Inflammatory macrophage treated with lipopolysaccharide for 1 hour (primary cell): ENCODE data around the gene STS.

ENCODE experiments used
- DNase-seq, 2 donors: peaks; one replicate each; pipeline ENCODE4 v3.0.0-alpha.2; 2020 to 2022

Gene STS

DNA sequence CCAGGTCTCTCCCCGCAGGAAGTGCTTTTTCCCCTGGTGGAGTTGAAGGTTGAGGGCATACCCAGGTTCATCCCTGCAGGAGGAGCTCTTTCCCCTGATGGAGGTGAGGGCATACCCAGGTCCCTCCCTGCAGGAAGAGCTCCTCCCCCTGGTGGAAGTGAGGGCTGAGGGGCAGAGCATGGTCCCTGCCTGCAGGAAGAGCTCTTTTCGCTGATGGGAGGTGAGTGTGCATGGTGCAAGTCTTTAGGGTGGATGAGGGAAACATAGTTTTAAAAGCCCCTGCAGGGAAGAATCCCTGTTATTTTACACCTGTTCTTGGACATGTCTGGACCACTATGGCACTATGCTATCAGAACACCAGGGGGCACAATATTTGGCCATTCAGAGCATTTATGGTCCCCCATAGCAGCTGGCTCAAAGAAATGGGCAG, 44.2 kb downstream of the STS start:
- DNase-seq = no peak

DNA sequence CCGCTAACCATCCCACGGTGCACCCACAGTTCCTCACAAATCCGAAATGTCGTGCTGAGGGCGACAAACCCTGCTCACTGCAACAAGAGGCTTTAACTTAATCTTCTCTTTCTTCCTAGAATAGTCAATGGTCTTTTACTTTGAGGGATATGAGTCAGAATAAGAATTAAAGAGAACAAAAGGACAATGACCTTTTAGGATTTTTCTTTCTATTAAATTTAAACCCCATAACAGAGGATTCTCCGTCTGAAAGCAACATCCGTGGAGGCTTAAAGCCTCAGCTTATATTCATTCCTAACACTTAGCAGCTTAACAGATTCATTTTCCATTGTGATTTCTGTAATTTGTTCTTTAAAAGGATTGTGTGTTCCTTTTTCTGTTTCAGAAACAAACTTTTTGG, 45.4 kb downstream of the STS start:
- no peak for DNase-seq

DNA sequence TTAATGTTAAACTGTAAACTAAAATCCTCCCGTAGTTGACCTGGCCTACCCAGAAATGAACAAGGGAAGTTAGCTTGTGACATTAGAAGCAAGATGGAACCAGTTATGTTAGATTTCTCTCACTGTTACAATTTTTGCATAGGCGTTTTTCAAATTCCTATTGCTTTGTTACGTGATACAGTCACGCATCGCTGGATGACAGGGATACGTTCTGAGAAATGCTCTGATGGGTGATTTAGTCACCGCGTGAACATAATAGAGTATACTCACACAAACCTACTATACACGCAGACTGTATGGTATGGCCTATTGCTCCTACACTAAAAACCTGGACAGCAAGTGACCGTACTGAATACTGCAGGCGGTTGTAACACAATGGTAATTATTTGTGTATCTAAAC, 47.1 kb downstream of the STS start:
- no peak for DNase-seq
